ENCODE data around the gene RFTN1. TPM values are rescaled to one million over a fixed set of nuclear protein-coding genes. Genes with fewer than 3 reads are reported as not detected.

RFTN1 gene
- total and polyA plus RNA-seq, 4 donors: 4.4 to 20.4 (median 11.9) TPM

GRCh38 chr3:16502347-16502908, 11.1 kb downstream of the RFTN1 start:
- no peaks in the 10 kb centered on the region for H3K9me3 ChIP-seq (ENCODE audit: control insufficient read depth in 4 of 4, low read length in 3 of 4)
- no peak overlapping the region for H3K27ac ChIP-seq (ENCODE audit: low read depth in 1 of 2, low read length in 2 of 2)
- peaks cover 0 to 2% (median 0%) of the 10 kb centered on the region in 4 donors for H3K36me3 ChIP-seq (ENCODE audit: control insufficient read depth in 4 of 4, insufficient read depth in 3 of 4, low read depth in 1 of 4, low read length in 3 of 4)
- no peaks in the 10 kb centered on the region for H3K27me3 ChIP-seq (ENCODE audit: control insufficient read depth in 4 of 4, insufficient read depth in 4 of 4, low read length in 3 of 4)
- no peak overlapping the region for H3K4me3 ChIP-seq (ENCODE audit: low read depth in 1 of 3, low read length in 3 of 3)
- H3K4me1 ChIP-seq (ENCODE audit: control insufficient read depth in 4 of 4, insufficient read depth in 4 of 4, low read length in 3 of 4): peaks cover 0 to 13% (median 0%) of the 10 kb centered on the region in 4 donors
- H3K9ac ChIP-seq (ENCODE audit: low read depth in 1 of 2, low read length in 2 of 2): no peak overlapping the region
- DNase-seq (ENCODE audit: low spot score): no peak
- WGBS: 91% methylated on average over 7 of the region's 7 CpGs
- TF ChIP-seq REST (IDR thresholded peaks at IDR 0.05): no peak
- no peak for TF ChIP-seq GABPA (IDR thresholded peaks at IDR 0.05 in 1 of 2, conservative IDR thresholded peaks at IDR 0.05 in 1 of 2)
- TF ChIP-seq RXRA (IDR thresholded peaks at IDR 0.05): no peak
- no peak for TF ChIP-seq ZBTB33 (IDR thresholded peaks at IDR 0.05)
- TF ChIP-seq ATF3 (IDR thresholded peaks at IDR 0.05): no peak
- no peak for TF ChIP-seq JUND (IDR thresholded peaks at IDR 0.05)
- TF ChIP-seq CTCF (IDR thresholded peaks at IDR 0.05; ENCODE audit: low read depth, low read length, missing input control): no peak
- TF ChIP-seq SP1 (IDR thresholded peaks at IDR 0.05): no peak
- no peak for TF ChIP-seq TAF1 (conservative IDR thresholded peaks at IDR 0.05)
- no peak for TF ChIP-seq RAD21 (IDR thresholded peaks at IDR 0.05)
- no peak for TF ChIP-seq NR2F2 (IDR thresholded peaks at IDR 0.05)

- no peak for DNase-seq (ENCODE audit: low spot score)
- Histone ChIP-seq H3K27me3 (ENCODE audit: control insufficient read depth in 4 of 4, insufficient read depth in 4 of 4, low read length in 3 of 4) (no peaks in the 10 kb centered on the region), H3K4me1 (ENCODE audit: control insufficient read depth in 4 of 4, insufficient read depth in 4 of 4, low read length in 3 of 4) (peaks cover 0 to 13% (median 0%) of the 10 kb centered on the region in 4 donors), H3K9me3 (ENCODE audit: control insufficient read depth in 4 of 4, low read length in 3 of 4) (no peaks in the 10 kb centered on the region), H3K27ac (ENCODE audit: low read depth in 1 of 2, low read length in 2 of 2) (no peak overlapping the region), H3K36me3 (ENCODE audit: control insufficient read depth in 4 of 4, insufficient read depth in 3 of 4, low read depth in 1 of 4, low read length in 3 of 4) (peaks cover 0 to 2% (median 0%) of the 10 kb centered on the region in 4 donors), H3K9ac (ENCODE audit: low read depth in 1 of 2, low read length in 2 of 2) (no peak overlapping the region), H3K4me3 (ENCODE audit: low read depth in 1 of 3, low read length in 3 of 3) (no peak overlapping the region)
- TF ChIP-seq RXRA (IDR thresholded peaks at IDR 0.05) (no peak), MAX (IDR thresholded peaks at IDR 0.05) (no peak), EGR1 (IDR thresholded peaks at IDR 0.05; ENCODE audit: low read depth in 2 of 2) (no peak), HNF4A (conservative IDR thresholded peaks at IDR 0.05) (no peak), NR2F2 (IDR thresholded peaks at IDR 0.05) (no peak), GABPA (IDR thresholded peaks at IDR 0.05 in 1 of 2, conservative IDR thresholded peaks at IDR 0.05 in 1 of 2) (no peak)
- 95% methylated on average over 4 of the region's 4 CpGs for WGBS
Observed at GRCh38 chr3:16501376-16501775, 12.1 kb downstream of the RFTN1 start.

Data from liver (tissue), 9 donors.